ENCODE data around the gene SLC12A8. TPM values are rescaled to one million over a fixed set of nuclear protein-coding genes. Genes with fewer than 3 reads are reported as not detected.

SLC12A8 gene
- total RNA-seq, 2 experiments from 2014 or later = 0.36 to 0.38 TPM

DNA sequence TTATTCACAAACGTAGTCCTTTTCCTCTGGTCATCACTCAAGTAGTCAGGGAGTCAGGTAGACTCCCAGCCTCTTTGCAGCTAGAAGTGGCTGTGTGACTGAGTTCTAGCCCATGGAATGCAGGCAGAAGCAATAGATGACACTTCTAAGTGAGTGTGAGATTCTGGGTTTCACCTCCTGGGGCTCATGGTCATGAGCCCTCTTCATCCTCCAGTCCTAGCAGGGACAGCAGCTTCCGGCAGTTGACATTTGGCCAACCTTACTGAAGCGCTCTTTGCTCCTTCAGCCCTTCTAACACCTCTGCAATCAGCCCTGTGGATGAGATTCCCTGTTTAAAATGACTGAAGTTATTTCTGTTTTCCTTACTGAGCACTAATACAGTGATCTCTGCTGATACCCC lies 21.8 kb downstream of the SLC12A8 start:
- CTCF ChIA-PET = no interaction called here
- DNase-seq = no peak
- no peaks in the 10 kb centered on the region for H3K36me3 Mint-ChIP-seq (ENCODE audit: low read depth)

DNA sequence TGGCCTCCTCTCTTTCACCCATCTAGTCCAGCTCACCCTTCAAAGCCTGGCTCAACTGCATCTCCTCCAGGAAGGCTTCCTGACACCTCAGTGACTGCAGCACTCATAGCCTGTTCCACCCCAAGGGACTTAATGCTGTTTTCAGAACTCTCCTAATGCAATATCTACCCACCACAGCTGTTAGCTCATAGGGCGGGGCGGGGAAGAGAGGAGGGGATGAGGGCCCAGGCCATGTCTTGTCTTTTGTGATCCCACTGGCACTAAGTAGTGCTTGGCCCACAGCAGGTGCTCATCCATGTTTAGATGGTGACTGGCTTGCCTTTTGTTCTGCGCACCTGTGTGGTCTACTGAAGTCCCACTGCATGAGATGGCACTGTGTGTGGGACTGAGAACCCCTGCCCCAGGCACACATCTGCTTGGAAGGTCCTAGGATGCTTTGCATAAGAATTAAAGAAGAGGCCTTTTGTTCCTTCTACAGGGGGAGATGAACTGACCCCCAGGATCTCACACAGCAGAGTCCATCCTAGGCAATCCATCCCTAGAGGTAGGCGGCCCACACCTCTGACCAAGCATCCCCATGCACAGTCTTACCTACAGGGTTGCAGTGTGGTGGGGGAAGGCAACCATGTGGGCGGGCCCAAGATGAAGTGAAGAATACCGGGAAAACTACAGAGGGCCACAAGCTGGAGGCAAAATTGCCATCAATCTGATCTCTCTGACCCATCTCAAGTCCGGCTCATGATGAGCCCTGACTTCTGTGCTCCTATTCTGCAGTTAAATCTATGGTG lies 23.0 kb downstream of the SLC12A8 start:
- no peak overlapping the region for H3K4me3 ChIP-seq (ENCODE audit: low read length)
- Mint-ChIP-seq H3K36me3 (ENCODE audit: low read depth) (no peaks in the 10 kb centered on the region), H3K27ac (no peak overlapping the region), H3K27me3 (no peaks in the 10 kb centered on the region), H3K4me1 (ENCODE audit: low read depth) (peaks cover 6% of the 10 kb centered on the region), H3K9me3 (no peaks in the 10 kb centered on the region), H3K4me3 (no peak overlapping the region)
- no peaks in the 10 kb centered on the region for H3K27me3 ChIP-seq (ENCODE audit: control insufficient read depth in 1 of 2, insufficient read depth in 2 of 2, low read length in 2 of 2)
- no peak overlapping the region for H3K27ac ChIP-seq (ENCODE audit: low read depth in 1 of 2, low read length in 2 of 2)
- no peaks in the 10 kb centered on the region for H3K4me1 ChIP-seq (ENCODE audit: insufficient read depth, low read length)
- ChIA-PET CTCF (no interaction called here), POLR2A (no interaction called here)
- TF ChIP-seq, protein P1, sequence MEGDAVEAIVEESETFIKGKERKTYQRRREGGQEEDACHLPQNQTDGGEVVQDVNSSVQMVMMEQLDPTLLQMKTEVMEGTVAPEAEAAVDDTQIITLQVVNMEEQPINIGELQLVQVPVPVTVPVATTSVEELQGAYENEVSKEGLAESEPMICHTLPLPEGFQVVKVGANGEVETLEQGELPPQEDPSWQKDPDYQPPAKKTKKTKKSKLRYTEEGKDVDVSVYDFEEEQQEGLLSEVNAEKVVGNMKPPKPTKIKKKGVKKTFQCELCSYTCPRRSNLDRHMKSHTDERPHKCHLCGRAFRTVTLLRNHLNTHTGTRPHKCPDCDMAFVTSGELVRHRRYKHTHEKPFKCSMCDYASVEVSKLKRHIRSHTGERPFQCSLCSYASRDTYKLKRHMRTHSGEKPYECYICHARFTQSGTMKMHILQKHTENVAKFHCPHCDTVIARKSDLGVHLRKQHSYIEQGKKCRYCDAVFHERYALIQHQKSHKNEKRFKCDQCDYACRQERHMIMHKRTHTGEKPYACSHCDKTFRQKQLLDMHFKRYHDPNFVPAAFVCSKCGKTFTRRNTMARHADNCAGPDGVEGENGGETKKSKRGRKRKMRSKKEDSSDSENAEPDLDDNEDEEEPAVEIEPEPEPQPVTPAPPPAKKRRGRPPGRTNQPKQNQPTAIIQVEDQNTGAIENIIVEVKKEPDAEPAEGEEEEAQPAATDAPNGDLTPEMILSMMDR (IDR thresholded peaks at IDR 0.05) = no peak
- no peaks in the 10 kb centered on the region for H3K36me3 ChIP-seq (ENCODE audit: insufficient read depth, low read length)
- DNase-seq = no peak
- intact Hi-C loops (cut with DNase I, micrococcal nuclease) = no loop called here
- no peaks in the 10 kb centered on the region for H3K9me3 ChIP-seq (ENCODE audit: control insufficient read depth in 1 of 2, insufficient read depth in 1 of 2, low read length in 2 of 2)
- ATAC-seq (ENCODE audit: poor library complexity) = no peak

More for the DNA sequence above, 21.8 kb downstream of the SLC12A8 start:
- H3K27me3 ChIP-seq (ENCODE audit: control insufficient read depth in 1 of 2, insufficient read depth in 2 of 2, low read length in 2 of 2) = no peaks in the 10 kb centered on the region
- H3K4me1 ChIP-seq (ENCODE audit: insufficient read depth, low read length) = no peaks in the 10 kb centered on the region
- Mint-ChIP-seq H3K4me1 (ENCODE audit: low read depth) (peaks cover 6% of the 10 kb centered on the region), H3K27me3 (no peaks in the 10 kb centered on the region), H3K27ac (no peak overlapping the region), H3K9me3 (no peaks in the 10 kb centered on the region), H3K4me3 (no peak overlapping the region)
- no peak overlapping the region for H3K4me3 ChIP-seq (ENCODE audit: low read length)
- ATAC-seq (ENCODE audit: poor library complexity) = no peak
- TF ChIP-seq, protein P1 (IDR thresholded peaks at IDR 0.05) = no peak
- no peak overlapping the region for H3K27ac ChIP-seq (ENCODE audit: low read depth in 1 of 2, low read length in 2 of 2)
- intact Hi-C loops (cut with DNase I, micrococcal nuclease) = no loop called here
- H3K36me3 ChIP-seq (ENCODE audit: insufficient read depth, low read length) = no peaks in the 10 kb centered on the region
- H3K9me3 ChIP-seq (ENCODE audit: control insufficient read depth in 1 of 2, insufficient read depth in 1 of 2, low read length in 2 of 2) = no peaks in the 10 kb centered on the region
- POLR2A ChIA-PET = no interaction called here

DNA sequence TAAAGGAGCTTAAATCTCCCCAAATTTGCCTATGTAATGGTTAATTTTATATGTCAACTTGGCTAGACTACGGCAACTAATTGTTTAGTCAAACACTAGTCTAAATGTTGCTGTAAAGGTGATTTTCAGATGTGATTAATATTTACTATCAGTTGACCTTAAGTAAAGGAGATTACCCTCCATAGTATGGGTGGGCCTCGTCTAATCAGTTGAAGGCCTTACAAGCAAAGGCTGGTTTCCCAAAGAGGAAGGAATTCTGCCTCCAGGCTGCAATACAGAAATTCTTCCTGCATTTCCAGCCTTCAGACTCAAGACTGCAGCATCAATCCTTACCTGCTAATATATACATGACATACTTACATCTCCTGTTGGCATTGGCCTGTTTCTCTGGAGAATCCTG lies 23.6 kb downstream of the SLC12A8 start:
- ChIA-PET CTCF (no interaction called here), POLR2A (no interaction called here)
- ATAC-seq (ENCODE audit: poor library complexity) (no peak), DNase-seq (no peak)
- Histone ChIP-seq H3K27ac (ENCODE audit: low read depth in 1 of 2, low read length in 2 of 2) (no peak overlapping the region), H3K4me3 (ENCODE audit: low read length) (no peak overlapping the region), H3K9me3 (ENCODE audit: control insufficient read depth in 1 of 2, insufficient read depth in 1 of 2, low read length in 2 of 2) (no peaks in the 10 kb centered on the region), H3K27me3 (ENCODE audit: control insufficient read depth in 1 of 2, insufficient read depth in 2 of 2, low read length in 2 of 2) (no peaks in the 10 kb centered on the region), H3K4me1 (ENCODE audit: insufficient read depth, low read length) (no peaks in the 10 kb centered on the region), H3K36me3 (ENCODE audit: insufficient read depth, low read length) (no peaks in the 10 kb centered on the region)
- Mint-ChIP-seq H3K9me3 (no peaks in the 10 kb centered on the region), H3K27me3 (no peaks in the 10 kb centered on the region), H3K27ac (no peak overlapping the region), H3K4me1 (ENCODE audit: low read depth) (peaks cover 6% of the 10 kb centered on the region), H3K4me3 (no peak overlapping the region), H3K36me3 (ENCODE audit: low read depth) (no peaks in the 10 kb centered on the region)
- intact Hi-C loops (cut with DNase I, micrococcal nuclease) = no loop called here
- TF ChIP-seq, protein P1 (IDR thresholded peaks at IDR 0.05) = no peak

Measured in CD4-positive, alpha-beta T cell (primary cell).